ENCODE data around the gene POU2AF2. TPM values are rescaled to one million over a fixed set of nuclear protein-coding genes. Genes with fewer than 3 reads are reported as not detected.

POU2AF2 gene
- total RNA-seq, result not detected in 2 replicates

DNA sequence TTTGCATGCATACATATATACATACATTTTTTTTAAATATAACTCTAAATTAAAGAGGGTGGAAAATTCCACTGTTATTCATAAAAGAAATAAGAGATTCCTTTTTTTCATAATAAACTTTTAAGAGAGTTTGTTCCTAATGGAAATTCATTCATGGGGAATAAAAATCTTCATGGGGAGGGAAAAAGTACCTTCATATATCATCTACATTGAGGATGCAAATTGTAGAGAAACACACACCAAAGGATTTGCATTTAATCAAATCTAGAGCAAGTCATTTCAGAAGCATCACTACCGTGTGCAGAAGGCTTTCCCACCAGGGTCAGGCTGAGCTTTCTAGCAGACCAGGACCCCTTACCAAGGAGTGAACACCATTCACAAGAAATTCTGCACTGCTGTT lies at the start of gene POU2AF2:
Gene POU2AF2 (plus strand): TSS at position 301 of the 400 bp plus-strand sequence. CDS start 129 bp downstream, outside the sequence.

DNA sequence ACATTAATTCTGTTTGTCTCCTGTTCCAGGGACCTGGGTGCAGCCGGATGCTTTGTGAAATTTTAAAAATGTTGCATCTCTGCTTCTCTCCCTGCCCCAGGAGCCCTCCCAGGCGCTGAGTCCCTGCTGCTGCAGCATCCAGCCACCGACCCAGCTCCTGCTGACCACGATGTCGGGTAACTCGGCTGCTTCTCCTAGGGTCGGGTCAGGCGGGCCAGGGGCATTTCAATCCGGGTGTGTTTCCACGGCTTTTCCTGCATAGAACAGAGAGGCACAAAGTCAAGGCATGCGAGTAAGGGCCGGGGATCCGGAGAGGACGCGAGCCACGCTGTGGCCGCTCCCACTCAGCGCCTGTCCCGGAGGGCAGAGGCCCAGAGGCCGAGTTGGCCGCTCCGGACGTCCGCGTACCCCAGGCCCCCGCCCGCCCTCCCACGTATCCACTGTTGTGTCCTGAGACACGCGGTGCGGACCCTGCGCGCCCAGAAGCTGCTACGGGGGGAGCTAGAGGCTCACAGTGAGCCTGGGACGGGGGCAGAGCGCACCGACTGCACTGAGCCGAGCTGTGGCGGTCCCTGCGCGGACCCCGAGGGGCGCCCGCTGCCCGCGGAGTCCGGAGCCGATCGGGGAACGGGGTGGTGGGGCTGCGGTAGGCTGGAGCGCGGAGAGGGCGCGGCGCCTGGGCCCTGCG lies 53.0 kb downstream of the POU2AF2 start, which contains the start of gene POU2AF3:
Gene POU2AF3 (plus strand): TSS at position 134 of the 688 bp plus-strand sequence. CDS start 36 bp downstream, at position 170.

Other genes with a start within 250 kb of the POU2AF2 start
- not detected in 2 replicates for gene POU2AF3, start 52.8 kb downstream of the POU2AF2 start, total RNA-seq
- not detected in 2 replicates for gene POU2AF1, start 133.6 kb downstream of the POU2AF2 start, total RNA-seq